B cell (primary cell): Measurements from ENCODE around the gene DLG2. TPM values are rescaled to one million over a fixed set of nuclear protein-coding genes. Genes with fewer than 3 reads are reported as not detected.

Experiments used
- ATAC-seq: fragments of 200-7000 bp; cut with Tn5 transposase; one replicate; pipeline ENCODE4 v1.10.0; 2021; ENCODE audit warnings: low read depth, mild to moderate bottlenecking, moderate number of reproducible peaks, moderate library complexity
- CTCF ChIA-PET: fragments of 350-600 bp; sonication (Branson Sonifier 250); formaldehyde crosslinking; loops from one replicate; lab custom pipeline; 2021; ENCODE audit warnings: antibody characterized with exemption, inconsistent platforms; lab: Charles Lee
- POLR2A ChIA-PET: fragments of 350-600 bp; sonication (Branson Sonifier 250); formaldehyde crosslinking; loops from one replicate; lab custom pipeline; 2021; ENCODE audit warnings: antibody characterized with exemption; lab: Charles Lee
- DNase-seq: peaks from one replicate; pipeline ENCODE4 v3.0.0; 2013
- H2AFZ ChIP-seq: 2 replicates; pipeline ENCODE4 v1.6.1; 2012; ENCODE audit warnings: mild to moderate bottlenecking, low read depth, low read length; ENCODE audit not compliant: insufficient read depth, poor library complexity, severe bottlenecking
- H3K27ac ChIP-seq, 2 donors: 1 replicate in 1 of 2; 2 replicates in 1 of 2; pipeline ENCODE4 v1.5.1; 2012 to 2013; ENCODE audit warnings: low read length in 2 of 2, mild to moderate bottlenecking in 2 of 2, moderate library complexity in 1 of 2
- H3K27me3 ChIP-seq, 4 experiments: fragments of 200-600 bp in 1 of 4; sonication (generic) in 1 of 4; replicated peaks in 1 of 4; 1 replicate in 2 of 4; 2 replicates in 2 of 4; pipeline versions ENCODE4 v1.6.1 to v1.7.0; 2013 to 2016; ENCODE audit warnings: low read length in 3 of 4, mild to moderate bottlenecking in 2 of 4, mixed read lengths in 1 of 4, moderate library complexity in 1 of 4; ENCODE audit not compliant: insufficient read depth in 4 of 4, control insufficient read depth in 3 of 4; ENCODE audit errors: control extremely low read depth in 1 of 4
- H3K36me3 ChIP-seq, 2 experiments: replicated peaks in 1 of 2; 1 replicate in 1 of 2; 2 replicates in 1 of 2; pipeline versions ENCODE4 v1.6.1 to v1.7.1; 2013; ENCODE audit warnings: low read length in 1 of 2; ENCODE audit not compliant: insufficient read depth in 2 of 2, control insufficient read depth in 1 of 2; ENCODE audit errors: control extremely low read depth in 1 of 2, extremely low read depth in 1 of 2
- H3K4me1 ChIP-seq, 2 donors: fragments of 200-600 bp in 1 of 2; sonication (generic) in 1 of 2; 1 replicate in 1 of 2; 2 replicates in 1 of 2; pipeline versions ENCODE4 v1.5.1 to v1.6.1; 2013 to 2017; ENCODE audit warnings: low read length in 2 of 2; ENCODE audit not compliant: control insufficient read depth in 2 of 2, insufficient read depth in 2 of 2
- H3K4me2 ChIP-seq: replicated peaks from 2 replicates; pipeline ENCODE3; 2012; ENCODE audit warnings: mild to moderate bottlenecking, low read depth, low read length; ENCODE audit not compliant: poor library complexity, severe bottlenecking
- H3K4me3 ChIP-seq, 5 experiments: fragments of 200-600 bp in 1 of 5; sonication (generic) in 1 of 5; 1 replicate in 3 of 5; 2 replicates in 2 of 5; pipeline versions ENCODE4 v1.5.1 to v1.7.0; 2011 to 2016; ENCODE audit warnings: low read length in 4 of 5, mild to moderate bottlenecking in 4 of 5, low read depth in 2 of 5, control low read depth in 1 of 5, moderate library complexity in 1 of 5; ENCODE audit not compliant: insufficient read depth in 1 of 5; ENCODE audit errors: control extremely low read depth in 1 of 5, extremely low read depth in 1 of 5
- H3K79me2 ChIP-seq: fragments of 200-600 bp; sonication (generic); one replicate; pipeline ENCODE4 v1.6.0; 2016; ENCODE audit warnings: low read length; ENCODE audit not compliant: control insufficient read depth, insufficient read depth
- H3K9ac ChIP-seq: fragments of 200-600 bp; sonication (generic); 2 replicates; pipeline ENCODE4 v1.6.1; 2017; ENCODE audit warnings: mild to moderate bottlenecking, low read length, moderate library complexity
- H3K9me3 ChIP-seq, 3 donors: one replicate each; pipeline versions ENCODE4 v1.6.1 to v1.7.1; 2013; ENCODE audit warnings: low read length in 2 of 3; ENCODE audit not compliant: control insufficient read depth in 2 of 3, insufficient read depth in 1 of 3; ENCODE audit errors: control extremely low read depth in 1 of 3
- H4K20me1 ChIP-seq: 2 replicates; pipeline ENCODE4 v1.6.0; 2012; ENCODE audit warnings: mild to moderate bottlenecking, low read length; ENCODE audit not compliant: insufficient read depth, control insufficient read depth, poor library complexity, severe bottlenecking
- H3K27ac Mint-ChIP-seq: one replicate; pipeline ENCODE4 v1.8.0; 2021; ENCODE audit warnings: mixed read lengths
- H3K27me3 Mint-ChIP-seq: one replicate; pipeline ENCODE4 v1.8.0; 2021; ENCODE audit warnings: mixed read lengths
- H3K4me1 Mint-ChIP-seq: one replicate; pipeline ENCODE4 v1.8.0; 2021; ENCODE audit warnings: mixed read lengths
- H3K4me3 Mint-ChIP-seq: one replicate; pipeline ENCODE4 v1.8.0; 2021; ENCODE audit warnings: mixed read lengths
- H3K9me3 Mint-ChIP-seq: one replicate; pipeline ENCODE4 v1.8.0; 2022; ENCODE audit warnings: mixed read lengths; ENCODE audit not compliant: insufficient read depth
- EZH2 ChIP-seq: IDR thresholded peaks from 2 replicates; pipeline ENCODE4 v1.6.1; 2012; ENCODE audit warnings: borderline replicate concordance, low read depth, mild to moderate bottlenecking, moderate library complexity, low read length; ENCODE audit not compliant: insufficient read depth, poor library complexity, severe bottlenecking
- WGBS: methylation state at CpG from one replicate; pipeline ENCODE4 v1.1.5; 2013; ENCODE audit warnings: missing lambda C conversion rate; ENCODE audit not compliant: insufficient coverage; 5-methylcytosine and 5-hydroxymethylcytosine counted together
- intact Hi-C: fragments of 100-400 bp; cut with micrococcal nuclease; formaldehyde crosslinking; loops from one replicate; pipeline ENCODE4 v1.10.0; 2022
- polyA plus RNA-seq: library from polyadenylated mRNA; depleted of rRNA; stranded (reverse); fragments of >200 nt; gene quantifications from 2 replicates; pipeline ENCODE4 v1.2.3, GENCODE V29; 2012
- total RNA-seq, 2 donors: library from RNA; stranded (reverse); fragments of 120-200 nt in 1 of 2; gene quantifications; 1 replicate in 1 of 2; 2 replicates in 1 of 2; pipeline versions ENCODE4 v1.2.3 to v1.2.4, GENCODE V29; 2013 to 2022
- TF ChIP-seq, protein P1 (sequence below): fragments of 200-600 bp; IDR thresholded peaks from one replicate; pipeline ENCODE4 v1.8.0; 2022; ENCODE audit warnings: antibody characterized with exemption, mild to moderate bottlenecking

Gene DLG2
- total and polyA plus RNA-seq, 2 donors (not counting 1 experiment from before 2014, with no cell fraction given) = 0.54 to 5.4 TPM

GRCh38 chr11:83572581-83573496, 2054.3 kb downstream of the DLG2 start:
- H2AFZ ChIP-seq = no peak overlapping the region
- no peak overlapping the region for H3K4me2 ChIP-seq
- H3K4me1 Mint-ChIP-seq = no peaks in the 10 kb centered on the region
- TF ChIP-seq, protein P1, sequence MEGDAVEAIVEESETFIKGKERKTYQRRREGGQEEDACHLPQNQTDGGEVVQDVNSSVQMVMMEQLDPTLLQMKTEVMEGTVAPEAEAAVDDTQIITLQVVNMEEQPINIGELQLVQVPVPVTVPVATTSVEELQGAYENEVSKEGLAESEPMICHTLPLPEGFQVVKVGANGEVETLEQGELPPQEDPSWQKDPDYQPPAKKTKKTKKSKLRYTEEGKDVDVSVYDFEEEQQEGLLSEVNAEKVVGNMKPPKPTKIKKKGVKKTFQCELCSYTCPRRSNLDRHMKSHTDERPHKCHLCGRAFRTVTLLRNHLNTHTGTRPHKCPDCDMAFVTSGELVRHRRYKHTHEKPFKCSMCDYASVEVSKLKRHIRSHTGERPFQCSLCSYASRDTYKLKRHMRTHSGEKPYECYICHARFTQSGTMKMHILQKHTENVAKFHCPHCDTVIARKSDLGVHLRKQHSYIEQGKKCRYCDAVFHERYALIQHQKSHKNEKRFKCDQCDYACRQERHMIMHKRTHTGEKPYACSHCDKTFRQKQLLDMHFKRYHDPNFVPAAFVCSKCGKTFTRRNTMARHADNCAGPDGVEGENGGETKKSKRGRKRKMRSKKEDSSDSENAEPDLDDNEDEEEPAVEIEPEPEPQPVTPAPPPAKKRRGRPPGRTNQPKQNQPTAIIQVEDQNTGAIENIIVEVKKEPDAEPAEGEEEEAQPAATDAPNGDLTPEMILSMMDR = no peak
- no peak for TF ChIP-seq EZH2
- POLR2A ChIA-PET = no interaction called here
- no peak overlapping the region for H3K4me3 Mint-ChIP-seq
- DNase-seq (no peak), ATAC-seq (no peak)
- no peaks in the 10 kb centered on the region for H3K9me3 Mint-ChIP-seq
- H3K27me3 Mint-ChIP-seq = peaks cover 30% of the 10 kb centered on the region
- intact Hi-C loops = no loop called here
- H3K36me3 ChIP-seq = no peaks in the 10 kb centered on the region
- H4K20me1 ChIP-seq = no peaks in the 10 kb centered on the region
- no peaks in the 10 kb centered on the region for H3K4me1 ChIP-seq
- no peak overlapping the region for H3K9ac ChIP-seq
- no peaks in the 10 kb centered on the region for H3K9me3 ChIP-seq
- CTCF ChIA-PET = no interaction called here
- H3K79me2 ChIP-seq = no peaks in the 10 kb centered on the region
- no peak overlapping the region for H3K27ac ChIP-seq
- H3K27me3 ChIP-seq = peaks cover 0 to 15% (median 0%) of the 10 kb centered on the region in 4 experiments
- H3K4me3 ChIP-seq = no peak overlapping the region
- no peak overlapping the region for H3K27ac Mint-ChIP-seq
- WGBS = 100% methylated on average over 1 of the region's 5 CpGs

DNA sequence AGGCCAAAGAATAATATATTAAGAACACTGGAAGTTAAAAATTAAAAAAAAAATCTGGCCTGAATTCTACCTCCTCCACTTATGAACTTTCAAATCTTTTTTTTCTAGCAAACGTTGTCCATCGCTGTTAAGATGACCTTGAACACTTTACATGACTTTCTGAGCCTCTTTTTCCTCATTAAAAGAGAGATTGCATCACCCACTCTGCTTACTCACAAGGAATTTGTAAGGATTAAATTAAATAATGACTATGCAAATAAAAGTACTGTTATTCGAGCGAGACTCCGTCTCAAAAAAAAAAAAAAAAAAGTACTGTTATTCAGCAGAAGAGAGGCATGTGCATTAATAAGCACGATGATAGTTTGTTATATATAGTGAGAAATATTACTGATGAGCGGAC, 2055.8 kb downstream of the DLG2 start:
- Histone ChIP-seq H3K27ac (no peak overlapping the region), H3K4me2 (no peak overlapping the region), H3K79me2 (no peaks in the 10 kb centered on the region), H3K4me1 (no peaks in the 10 kb centered on the region), H3K4me3 (no peak overlapping the region), H3K36me3 (no peaks in the 10 kb centered on the region), H2AFZ (no peak overlapping the region), H4K20me1 (no peaks in the 10 kb centered on the region), H3K9me3 (no peaks in the 10 kb centered on the region), H3K9ac (no peak overlapping the region), H3K27me3 (peaks cover 0 to 15% (median 0%) of the 10 kb centered on the region in 4 experiments)
- peaks cover 34% of the 10 kb centered on the region for H3K27me3 Mint-ChIP-seq
- intact Hi-C loops = no loop called here
- ChIA-PET CTCF (no interaction called here), POLR2A (no interaction called here)
- H3K4me3 Mint-ChIP-seq = no peak overlapping the region
- H3K9me3 Mint-ChIP-seq = no peaks in the 10 kb centered on the region
- TF ChIP-seq, protein P1 = no peak
- TF ChIP-seq EZH2 = no peak
- WGBS = 100% methylated on average over 2 of the region's 7 CpGs
- ATAC-seq (no peak), DNase-seq (no peak)
- H3K4me1 Mint-ChIP-seq = no peaks in the 10 kb centered on the region
- H3K27ac Mint-ChIP-seq = no peak overlapping the region
